ENCODE data around the gene ARRB1.

Gene ARRB1

GRCh38 chr11:75298191-75298975, 53.1 kb downstream of the ARRB1 start:
- no peak overlapping the region for H3K27ac ChIP-seq (ENCODE audit: low read depth, low read length, poor library complexity, severe bottlenecking)
- no peak overlapping the region for H3K4me2 ChIP-seq (ENCODE audit: low read length)
- H3K9me3 ChIP-seq (ENCODE audit: low read length): no peaks in the 10 kb centered on the region
- no peaks in the 10 kb centered on the region for H3F3A ChIP-seq (ENCODE audit: insufficient read depth, low read length)
- no peaks in the 10 kb centered on the region for H3K36me3 ChIP-seq (ENCODE audit: insufficient read depth, low read length)
- H3K9ac ChIP-seq (ENCODE audit: low read length): no peak overlapping the region
- no peak overlapping the region for H3K4me3 ChIP-seq (ENCODE audit: low read depth, low read length, poor library complexity, severe bottlenecking)
- H4K20me1 ChIP-seq (ENCODE audit: insufficient read depth, low read length): no peaks in the 10 kb centered on the region
- H3K79me2 ChIP-seq (ENCODE audit: insufficient read depth, low read length): no peaks in the 10 kb centered on the region
- no peaks in the 10 kb centered on the region for H3K4me1 ChIP-seq (ENCODE audit: insufficient read depth, low read length, severe bottlenecking)
- no peak overlapping the region for H2AFZ ChIP-seq (ENCODE audit: low read length)
- H3K27me3 ChIP-seq (ENCODE audit: insufficient read depth, low read length): no peaks in the 10 kb centered on the region; the same call in 1 of the 2 replicates
- TF ChIP-seq CTCF (IDR thresholded peaks at IDR 0.05; ENCODE audit: low read length) (no peak), EZH2 (IDR thresholded peaks at IDR 0.05; ENCODE audit: borderline replicate concordance, low read length) (no peak)
- no peaks in the 10 kb centered on the region for H3K9me2 ChIP-seq (ENCODE audit: low read depth, low read length)

- no peaks in the 10 kb centered on the region; the same call in 1 of the 2 replicates for H3K27me3 ChIP-seq (ENCODE audit: insufficient read depth, low read length)
- H3F3A ChIP-seq (ENCODE audit: insufficient read depth, low read length): no peaks in the 10 kb centered on the region
- H2AFZ ChIP-seq (ENCODE audit: low read length): no peak overlapping the region
- no peak overlapping the region for H3K27ac ChIP-seq (ENCODE audit: low read depth, low read length, poor library complexity, severe bottlenecking)
- no peaks in the 10 kb centered on the region for H3K9me3 ChIP-seq (ENCODE audit: low read length)
- no peak for TF ChIP-seq CTCF (IDR thresholded peaks at IDR 0.05; ENCODE audit: low read length)
- TF ChIP-seq EZH2 (IDR thresholded peaks at IDR 0.05; ENCODE audit: borderline replicate concordance, low read length): no peak
- H4K20me1 ChIP-seq (ENCODE audit: insufficient read depth, low read length): no peaks in the 10 kb centered on the region
- H3K4me1 ChIP-seq (ENCODE audit: insufficient read depth, low read length, severe bottlenecking): no peaks in the 10 kb centered on the region
- H3K9me2 ChIP-seq (ENCODE audit: low read depth, low read length): no peaks in the 10 kb centered on the region
- H3K4me3 ChIP-seq (ENCODE audit: low read depth, low read length, poor library complexity, severe bottlenecking): no peak overlapping the region
- H3K36me3 ChIP-seq (ENCODE audit: insufficient read depth, low read length): no peaks in the 10 kb centered on the region
- no peak overlapping the region for H3K4me2 ChIP-seq (ENCODE audit: low read length)
- H3K9ac ChIP-seq (ENCODE audit: low read length): no peak overlapping the region
- H3K79me2 ChIP-seq (ENCODE audit: insufficient read depth, low read length): no peaks in the 10 kb centered on the region
Observed at GRCh38 chr11:75293903-75294302, 57.6 kb downstream of the ARRB1 start.

GRCh38 chr11:75292943-75293342, 58.5 kb downstream of the ARRB1 start:
- H3K36me3 ChIP-seq (ENCODE audit: insufficient read depth, low read length): no peaks in the 10 kb centered on the region
- no peak overlapping the region for H2AFZ ChIP-seq (ENCODE audit: low read length)
- H3K4me1 ChIP-seq (ENCODE audit: insufficient read depth, low read length, severe bottlenecking): no peaks in the 10 kb centered on the region
- no peak overlapping the region for H3K4me2 ChIP-seq (ENCODE audit: low read length)
- no peaks in the 10 kb centered on the region for H4K20me1 ChIP-seq (ENCODE audit: insufficient read depth, low read length)
- no peak overlapping the region for H3K9ac ChIP-seq (ENCODE audit: low read length)
- H3K9me2 ChIP-seq (ENCODE audit: low read depth, low read length): no peaks in the 10 kb centered on the region
- TF ChIP-seq CTCF (IDR thresholded peaks at IDR 0.05; ENCODE audit: low read length) (no peak), EZH2 (IDR thresholded peaks at IDR 0.05; ENCODE audit: borderline replicate concordance, low read length) (no peak)
- H3K79me2 ChIP-seq (ENCODE audit: insufficient read depth, low read length): no peaks in the 10 kb centered on the region
- no peaks in the 10 kb centered on the region for H3K9me3 ChIP-seq (ENCODE audit: low read length)
- H3F3A ChIP-seq (ENCODE audit: insufficient read depth, low read length): no peaks in the 10 kb centered on the region
- no peaks in the 10 kb centered on the region; the same call in 1 of the 2 replicates for H3K27me3 ChIP-seq (ENCODE audit: insufficient read depth, low read length)
- no peak overlapping the region for H3K27ac ChIP-seq (ENCODE audit: low read depth, low read length, poor library complexity, severe bottlenecking)
- H3K4me3 ChIP-seq (ENCODE audit: low read depth, low read length, poor library complexity, severe bottlenecking): no peak overlapping the region

Data from OCI-LY1 (cell line).